ENCODE data around the gene TIA1. TPM values are rescaled to one million over a fixed set of nuclear protein-coding genes. Genes with fewer than 3 reads are reported as not detected.
A peak's percentile ranks its signal among the peaks of the same experiment; 100 is the strongest.
"Not testable (repeated sequence)": the region's sequence is repeated elsewhere in the genome, so short reads cannot be mapped to it uniquely, and the experiment has no call there.

The TIA1 gene, protein sequence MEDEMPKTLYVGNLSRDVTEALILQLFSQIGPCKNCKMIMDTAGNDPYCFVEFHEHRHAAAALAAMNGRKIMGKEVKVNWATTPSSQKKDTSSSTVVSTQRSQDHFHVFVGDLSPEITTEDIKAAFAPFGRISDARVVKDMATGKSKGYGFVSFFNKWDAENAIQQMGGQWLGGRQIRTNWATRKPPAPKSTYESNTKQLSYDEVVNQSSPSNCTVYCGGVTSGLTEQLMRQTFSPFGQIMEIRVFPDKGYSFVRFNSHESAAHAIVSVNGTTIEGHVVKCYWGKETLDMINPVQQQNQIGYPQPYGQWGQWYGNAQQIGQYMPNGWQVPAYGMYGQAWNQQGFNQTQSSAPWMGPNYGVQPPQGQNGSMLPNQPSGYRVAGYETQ
- total RNA-seq = 297 TPM

DNA sequence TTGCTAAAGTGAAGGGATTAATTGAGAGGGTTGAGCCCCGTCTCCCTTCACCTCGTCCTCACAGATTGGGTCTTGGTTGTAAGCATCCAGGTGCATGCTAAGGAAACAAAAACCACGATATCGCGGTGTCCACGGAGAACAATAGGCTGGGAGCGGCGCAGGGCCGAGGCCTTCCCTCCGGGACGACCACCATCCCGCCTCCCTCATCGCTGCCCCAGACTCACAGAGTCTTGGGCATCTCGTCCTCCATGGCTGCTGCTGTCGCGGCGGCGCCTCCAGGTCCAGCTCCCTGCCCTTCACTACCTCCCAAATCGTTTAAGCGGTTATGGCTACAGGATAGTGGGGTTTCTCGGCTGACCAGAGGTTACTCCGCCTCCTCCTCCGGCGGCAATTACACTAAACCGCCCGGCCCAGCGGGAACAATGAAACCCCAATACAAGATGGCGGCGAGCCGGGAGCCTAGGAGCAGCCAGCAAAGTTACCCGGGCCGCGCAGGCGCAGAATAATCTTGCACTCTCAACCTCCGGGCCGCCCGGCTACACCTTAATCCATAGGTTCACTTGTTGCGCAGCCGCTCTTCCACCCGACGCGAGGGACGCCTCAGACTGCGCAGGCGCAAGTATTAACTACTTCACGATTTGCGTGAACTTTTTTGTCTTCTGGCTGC lies at the start of gene TIA1:
Gene TIA1 (minus strand): TSS at position 448 of the 667 bp plus-strand sequence. CDS start 198 bp downstream, at position 250.
- DNase-seq (ENCODE audit: low spot score in 2 of 2) = peak; percentile 55 to 71
- no peak for FAIRE-seq

DNA sequence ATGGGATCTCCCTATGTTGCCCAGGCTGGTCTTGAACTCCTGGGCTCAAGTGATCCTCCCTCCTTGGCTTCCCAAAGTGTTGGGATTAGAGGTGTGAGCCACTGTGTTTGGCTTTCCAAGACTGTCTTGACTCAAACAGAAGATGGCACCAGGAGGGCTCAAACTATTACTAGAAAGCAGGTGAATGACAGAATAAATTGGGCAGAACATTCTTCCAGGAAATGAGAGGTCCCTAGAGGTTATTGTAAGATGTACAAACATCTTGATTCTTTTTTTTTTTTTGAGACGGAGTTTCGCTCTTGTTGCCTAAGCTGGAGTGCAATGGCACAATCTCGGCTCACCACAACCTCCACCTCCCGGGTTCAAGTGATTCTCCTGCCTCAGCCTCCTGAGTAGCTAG lies 49.4 kb upstream of the TIA1 start:
- FAIRE-seq = not testable (repeated sequence)

DNA sequence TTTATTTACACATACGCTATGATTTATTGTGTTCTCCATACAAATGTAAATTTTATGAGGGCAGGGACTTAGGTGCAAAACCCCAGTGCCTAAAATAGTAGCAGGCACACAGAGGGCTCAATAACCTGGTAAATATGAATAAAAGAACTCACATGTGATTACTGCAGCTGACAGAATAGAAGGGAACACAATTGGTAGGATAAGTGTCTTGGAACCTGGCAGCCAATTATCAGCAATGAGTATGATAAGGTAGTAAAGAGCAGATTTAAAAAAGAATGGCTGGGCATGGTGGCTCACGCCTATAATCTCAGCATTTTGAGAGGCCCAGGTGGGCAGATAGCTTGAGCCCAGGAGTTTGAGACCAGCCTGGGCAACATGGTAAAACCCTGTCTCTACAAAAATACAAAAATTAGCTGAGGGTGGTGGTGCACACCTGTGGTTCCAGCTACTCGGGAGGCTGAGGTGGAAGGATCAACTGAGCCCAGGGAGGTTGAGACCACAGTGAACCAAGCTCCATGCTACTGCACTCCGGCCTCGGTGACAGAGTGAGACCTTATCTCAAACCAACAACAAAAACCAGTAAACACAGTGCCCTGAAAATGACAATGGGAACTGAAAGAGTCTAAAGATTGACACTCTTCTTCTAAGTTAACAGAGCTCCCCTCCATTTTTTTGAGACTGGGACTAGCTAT lies 35.2 kb upstream of the TIA1 start:
- FAIRE-seq (no peak), DNase-seq (ENCODE audit: low spot score in 2 of 2) (no peak)

More for the DNA sequence above, 49.4 kb upstream of the TIA1 start:
- not testable (repeated sequence) for DNase-seq (ENCODE audit: low spot score in 2 of 2)

DNA sequence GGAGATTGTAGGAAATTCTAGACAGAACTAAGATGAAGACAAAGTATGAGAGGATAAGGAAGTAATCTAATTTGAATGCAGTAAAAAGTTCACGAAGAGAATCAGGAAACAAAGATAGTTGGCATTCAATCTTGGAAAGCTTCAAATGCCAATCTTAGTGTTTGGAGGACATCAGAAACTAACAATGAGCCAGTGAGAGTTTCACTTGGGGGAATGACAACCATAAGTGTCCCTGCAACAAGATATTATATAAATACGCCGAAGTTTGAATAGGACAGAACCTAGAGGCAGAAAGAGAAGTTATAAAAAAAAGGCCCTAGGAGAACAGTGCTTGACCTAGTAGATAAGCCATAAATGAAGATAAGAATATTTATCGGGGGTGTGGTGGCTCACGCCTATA lies 34.0 kb upstream of the TIA1 start:
- no peak for DNase-seq (ENCODE audit: low spot score in 2 of 2)
- no peak for FAIRE-seq

DNA sequence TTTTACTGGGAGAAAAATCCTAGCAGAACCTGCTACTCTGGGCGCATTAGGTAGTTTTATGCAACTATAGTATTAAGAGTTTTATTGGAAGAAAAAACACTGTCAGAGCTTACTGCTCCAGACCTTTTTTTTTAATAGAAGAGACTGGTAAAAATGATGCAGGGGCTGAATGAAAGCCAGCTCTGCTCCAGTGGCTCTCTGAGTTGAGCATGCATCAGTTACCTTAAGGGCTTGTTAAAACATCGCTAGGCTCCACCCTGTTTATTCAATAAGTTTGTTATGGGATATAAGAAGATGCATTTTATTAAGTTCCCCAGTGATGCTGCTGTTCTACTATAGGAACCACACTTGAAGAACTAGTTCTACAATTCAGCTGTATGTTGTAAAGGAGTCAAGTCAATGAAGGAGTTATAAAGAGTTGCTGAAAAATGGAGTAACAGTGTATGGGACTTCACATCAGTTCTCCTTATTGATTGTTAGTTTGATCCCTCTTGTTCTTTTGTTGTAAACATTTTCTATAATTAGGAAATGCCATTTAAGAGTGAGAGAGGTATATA lies 31.9 kb upstream of the TIA1 start:
- no peak for DNase-seq (ENCODE audit: low spot score in 2 of 2)
- no peak for FAIRE-seq

DNA sequence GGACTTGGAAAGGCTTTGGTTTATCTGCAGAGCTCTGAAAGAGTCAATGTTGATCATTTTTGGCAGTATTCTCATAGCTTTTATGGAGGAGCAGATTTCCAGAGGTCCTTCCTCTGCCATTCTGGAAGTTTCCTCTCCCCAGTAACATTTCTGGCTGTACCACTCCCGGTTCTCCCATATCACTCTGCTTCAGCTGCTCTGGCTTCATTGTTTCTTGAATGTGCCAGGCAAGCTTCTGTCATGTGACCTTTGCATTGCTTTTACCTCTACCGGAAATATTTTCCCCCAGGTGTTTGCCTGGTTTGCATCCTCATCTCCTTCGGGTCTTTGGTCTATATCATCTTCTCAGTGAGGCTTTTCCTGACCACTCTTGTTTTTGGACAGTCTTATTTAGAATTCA lies 21.9 kb upstream of the TIA1 start:
- DNase-seq (ENCODE audit: low spot score in 2 of 2) (no peak), FAIRE-seq (no peak)

DNA sequence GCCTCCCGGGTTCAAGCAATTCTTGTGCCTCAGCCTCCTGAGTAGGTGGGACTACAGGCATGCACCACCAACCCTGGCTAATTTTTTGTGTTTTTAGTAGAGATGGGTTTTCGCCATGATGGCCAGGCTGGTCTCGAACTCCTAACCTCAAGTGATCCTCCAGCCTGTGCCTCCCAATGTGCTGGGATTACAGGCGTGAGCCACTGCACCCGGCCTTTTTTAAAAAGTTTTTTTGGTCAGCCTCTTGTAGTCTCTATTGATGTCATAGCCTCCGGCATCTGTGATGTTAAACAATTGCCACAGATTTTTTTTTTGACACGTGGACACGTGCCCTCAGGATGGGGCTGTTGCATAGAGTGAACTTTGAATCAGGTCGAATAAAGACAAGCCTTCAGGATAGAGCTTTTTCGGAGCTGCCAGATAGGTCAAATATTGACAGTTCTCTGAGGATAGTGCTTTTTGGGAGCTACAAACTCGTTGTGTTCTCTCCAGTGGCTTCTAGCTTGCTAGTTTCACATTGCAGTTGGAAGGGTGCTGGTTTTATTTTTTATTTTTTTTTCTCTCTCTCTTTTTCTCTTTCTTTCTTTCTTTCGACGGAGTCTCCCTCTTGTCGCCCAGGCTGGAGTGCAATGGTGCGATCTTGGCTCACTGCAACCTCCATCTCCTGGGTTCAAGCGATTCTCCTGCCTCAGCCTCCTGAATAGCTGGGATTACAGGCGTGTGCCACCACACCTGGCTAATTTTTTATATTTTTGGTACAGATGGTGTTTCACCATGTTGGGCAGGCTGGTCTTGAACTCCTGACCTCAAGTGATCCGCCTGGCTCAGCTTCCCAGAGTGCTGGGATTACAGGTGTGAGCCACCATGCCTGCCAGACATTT lies 21.2 kb upstream of the TIA1 start:
- not testable (repeated sequence) for FAIRE-seq; DNase-seq (ENCODE audit: low spot score in 2 of 2)

DNA sequence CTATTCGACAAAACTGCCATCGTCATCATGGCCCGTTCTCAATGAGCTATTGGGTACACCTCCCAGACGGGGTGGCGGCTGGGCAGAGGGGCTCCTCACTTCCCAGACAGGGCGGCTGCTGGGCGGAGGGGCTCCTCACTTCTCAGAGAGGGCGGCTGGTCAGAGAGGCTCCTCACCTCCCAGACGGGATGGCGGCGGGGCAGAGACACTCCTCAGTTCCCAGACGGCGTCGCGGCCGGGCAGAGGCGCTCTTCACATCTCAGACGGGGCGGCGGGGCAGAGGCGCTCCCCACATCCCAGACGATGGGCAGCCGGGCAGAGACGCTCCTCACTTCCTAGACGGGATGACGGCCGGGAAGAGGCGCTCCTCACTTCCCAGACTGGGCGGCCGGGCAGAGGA lies 18.5 kb upstream of the TIA1 start:
- DNase-seq (ENCODE audit: low spot score in 2 of 2); FAIRE-seq: not testable (repeated sequence)

DNA sequence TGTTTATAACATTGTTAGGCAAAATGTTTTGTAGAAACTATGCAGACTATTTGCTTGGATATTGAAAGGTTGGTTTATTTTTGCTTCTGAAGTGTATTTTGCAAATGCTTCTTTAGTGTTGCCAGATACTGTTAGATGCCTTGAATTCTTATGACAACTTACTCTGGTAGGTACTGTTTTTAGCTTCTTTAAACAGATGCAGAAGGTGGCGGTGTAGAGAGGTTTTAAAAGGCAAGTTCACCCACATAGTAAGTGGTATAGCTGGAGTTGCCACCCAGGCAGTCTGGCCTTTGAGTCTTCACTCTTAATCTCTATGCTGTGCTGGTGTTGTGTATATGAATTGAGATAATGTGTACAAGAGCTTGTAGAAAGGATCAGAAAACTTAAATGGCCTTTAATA lies 13.1 kb upstream of the TIA1 start:
- no peak for FAIRE-seq
- DNase-seq (ENCODE audit: low spot score in 2 of 2) = no peak

DNA sequence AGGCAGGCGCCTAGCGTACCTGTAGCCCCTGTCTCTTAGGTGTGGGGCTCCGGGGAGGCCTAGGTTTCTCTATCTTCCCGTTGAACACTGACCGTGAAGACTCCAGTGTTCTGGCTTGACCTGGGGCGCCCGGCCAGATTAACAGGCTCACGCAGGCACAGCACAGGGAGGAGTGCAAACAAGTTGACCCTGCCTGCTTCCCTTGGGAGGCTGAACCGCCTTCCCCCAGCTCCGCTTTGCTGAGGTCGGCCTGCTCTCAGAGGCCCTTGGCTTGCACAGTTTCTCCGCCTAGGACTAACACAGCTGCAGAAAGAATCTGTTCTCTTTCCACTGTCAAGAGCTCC lies 10.1 kb upstream of the TIA1 start:
- no peak for FAIRE-seq
- peak in 1 of 2 donors; percentile 50 for DNase-seq (ENCODE audit: low spot score in 2 of 2)

DNA sequence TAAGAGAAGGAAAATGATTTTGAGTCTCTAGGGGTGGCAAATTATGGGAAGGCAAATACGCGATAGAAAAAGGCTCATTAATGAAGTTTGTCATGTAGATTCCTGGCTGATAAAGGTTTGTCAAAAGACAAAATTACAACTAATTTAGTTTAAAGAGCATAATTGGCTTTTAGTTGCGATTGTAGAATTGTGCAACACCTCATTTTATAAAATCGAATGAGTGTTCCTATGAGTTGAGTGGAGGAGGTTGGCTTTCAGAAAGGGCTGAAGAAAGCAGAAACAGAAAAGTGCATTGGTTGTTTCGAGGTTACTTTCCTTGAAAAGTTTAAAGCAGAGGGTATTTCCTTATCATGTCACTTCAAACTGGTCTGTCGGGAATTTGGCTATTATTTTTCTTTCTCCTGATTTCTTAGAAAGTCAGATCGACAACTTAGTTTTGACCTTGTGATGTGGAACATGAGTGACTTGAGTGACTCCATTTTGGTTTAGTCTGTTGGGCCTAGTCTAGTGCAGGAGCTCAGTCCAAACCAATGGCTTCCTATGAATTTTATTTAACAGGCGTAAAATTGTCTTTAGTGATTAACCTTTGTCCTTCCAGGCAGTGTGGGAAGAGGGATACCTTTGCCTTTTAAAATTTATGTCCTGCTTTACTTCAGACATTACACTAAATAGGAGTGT lies 7.3 kb upstream of the TIA1 start:
- FAIRE-seq (no peak), DNase-seq (ENCODE audit: low spot score in 2 of 2) (no peak)

DNA sequence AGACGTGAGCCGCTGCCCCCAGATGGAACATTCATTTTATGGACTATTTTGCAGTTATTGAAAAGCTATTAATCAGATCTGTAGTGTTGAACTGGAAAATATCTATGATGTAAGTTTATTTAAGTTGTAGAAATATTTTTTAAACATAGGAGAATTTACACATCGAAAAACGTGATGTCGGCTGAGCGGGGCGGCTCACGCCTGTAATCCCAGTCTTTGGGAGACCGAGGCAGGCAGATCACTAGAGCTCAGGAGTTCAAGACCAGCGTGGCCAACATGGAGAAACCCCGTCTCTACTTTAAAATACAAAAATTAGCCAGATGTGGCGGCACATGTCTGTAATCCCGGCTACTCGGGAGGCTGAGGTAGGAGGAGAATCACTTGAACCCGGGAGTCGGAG lies 2.0 kb upstream of the TIA1 start:
- FAIRE-seq (no peak), DNase-seq (ENCODE audit: low spot score in 2 of 2) (no peak)

DNA sequence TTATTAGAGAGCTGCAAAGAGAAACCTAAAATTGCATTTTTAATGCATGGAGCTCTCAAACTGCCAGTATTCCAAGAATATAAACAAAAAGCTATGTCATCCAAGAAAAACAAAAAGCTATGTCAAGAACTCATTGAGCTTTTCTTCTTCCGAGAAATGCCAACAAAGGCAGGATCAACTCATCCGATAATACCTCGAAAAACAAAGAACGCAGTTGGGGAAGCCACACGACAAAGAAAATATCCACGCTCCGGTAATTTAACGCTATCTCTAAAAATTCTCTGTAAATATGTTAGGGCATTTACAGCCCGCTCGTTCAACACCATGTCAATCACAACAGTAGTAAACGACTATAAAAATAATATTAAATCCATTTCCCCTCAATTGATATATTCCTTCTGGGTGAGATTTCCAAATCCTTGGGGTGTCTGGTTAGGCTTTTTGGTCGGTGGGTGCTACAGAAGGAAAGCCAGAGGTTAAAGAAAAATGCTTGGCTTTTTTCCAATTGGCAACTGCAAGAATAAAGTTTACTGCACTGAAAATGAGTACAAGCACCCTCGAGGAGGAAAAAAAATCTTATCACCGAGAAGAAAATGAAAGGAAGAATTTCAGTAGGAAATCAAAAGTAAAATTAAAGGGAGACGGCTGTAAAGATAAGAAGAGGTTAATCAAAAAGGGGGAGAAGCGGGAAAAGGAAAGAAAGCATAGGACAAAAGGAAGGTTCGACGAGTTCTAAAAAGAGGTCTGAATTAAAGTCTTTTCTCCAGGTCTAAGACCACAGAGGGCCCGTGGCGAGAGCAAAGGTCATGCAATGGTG lies 856 bp downstream of the TIA1 start:
- FAIRE-seq (no peak), DNase-seq (ENCODE audit: low spot score in 2 of 2) (no peak)

DNA sequence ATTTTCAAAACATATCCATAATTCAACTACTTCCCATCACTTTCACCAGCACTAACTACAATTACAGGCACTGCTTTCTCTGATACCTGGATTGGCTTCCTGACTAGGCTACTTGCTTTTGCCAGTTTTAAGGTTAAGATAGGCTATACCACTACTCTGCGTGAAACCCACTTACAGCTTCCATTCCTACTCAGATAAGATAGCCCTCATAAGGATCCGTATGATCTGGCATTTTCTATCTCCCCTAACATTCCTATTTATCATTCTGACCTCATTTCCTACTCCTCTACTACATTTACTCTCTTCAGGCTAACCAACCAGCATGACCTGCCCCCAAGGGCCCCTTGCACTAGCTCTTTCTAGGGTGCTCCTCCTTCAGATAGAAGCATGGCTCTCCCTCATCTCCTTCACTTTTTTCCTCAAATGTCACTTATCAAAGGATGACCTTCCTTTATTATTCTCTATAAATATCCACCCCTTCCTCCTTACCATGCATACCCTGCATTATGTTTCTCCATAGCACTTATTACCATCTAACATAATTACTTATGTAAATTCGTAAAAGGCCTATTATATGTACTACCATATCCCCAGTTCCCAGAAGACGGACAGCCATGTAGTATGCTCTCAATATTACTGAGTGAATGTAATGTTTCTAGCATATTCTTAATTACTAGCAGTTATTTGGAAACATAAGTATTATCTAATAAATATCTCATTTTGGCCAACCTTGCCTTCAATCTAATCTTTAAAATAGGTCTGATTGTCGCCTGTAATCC lies 4.4 kb downstream of the TIA1 start:
- DNase-seq (ENCODE audit: low spot score in 2 of 2) = no peak
- FAIRE-seq = no peak

DNA sequence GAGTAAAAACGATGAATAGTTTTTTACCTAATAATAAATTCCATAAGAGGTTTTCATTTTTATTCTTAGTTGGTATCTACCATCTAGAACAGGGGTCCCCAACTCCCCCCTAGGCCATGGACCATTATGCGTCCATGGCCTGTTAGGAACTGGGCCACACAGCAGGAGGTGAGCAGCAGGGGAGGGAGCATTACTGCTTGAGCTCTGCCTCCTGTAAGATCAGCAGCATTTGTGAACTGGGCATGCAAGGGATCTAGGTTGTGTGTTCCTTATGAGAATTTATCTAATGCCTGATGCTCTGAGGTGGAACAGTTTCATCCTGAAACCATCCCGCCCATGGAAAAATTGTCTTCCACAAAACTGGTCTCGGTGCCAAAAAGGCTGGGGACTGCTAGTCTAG lies 5.9 kb downstream of the TIA1 start:
- DNase-seq (ENCODE audit: low spot score in 2 of 2) (no peak), FAIRE-seq (no peak)

DNA sequence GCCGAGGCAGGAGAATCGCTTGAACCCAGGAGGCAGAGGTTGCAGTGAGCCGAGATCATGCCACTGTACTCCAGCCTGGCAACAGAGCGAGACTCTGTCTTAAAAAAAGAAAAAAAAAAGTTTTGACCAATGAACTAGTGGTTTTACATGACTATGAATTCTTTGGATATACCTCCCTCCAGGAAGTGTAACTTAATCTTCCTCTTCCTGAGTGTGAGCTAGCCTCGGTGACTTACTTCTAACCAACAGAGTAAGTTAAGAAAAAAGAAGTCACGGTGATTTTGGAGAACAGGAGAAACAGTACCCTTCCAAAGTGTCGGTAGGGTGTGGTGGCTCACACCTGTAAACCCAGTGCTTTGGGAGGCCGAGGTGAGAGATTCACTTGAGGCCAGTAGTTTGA lies 7.1 kb downstream of the TIA1 start:
- FAIRE-seq = no peak
- DNase-seq (ENCODE audit: low spot score in 2 of 2) = no peak

DNA sequence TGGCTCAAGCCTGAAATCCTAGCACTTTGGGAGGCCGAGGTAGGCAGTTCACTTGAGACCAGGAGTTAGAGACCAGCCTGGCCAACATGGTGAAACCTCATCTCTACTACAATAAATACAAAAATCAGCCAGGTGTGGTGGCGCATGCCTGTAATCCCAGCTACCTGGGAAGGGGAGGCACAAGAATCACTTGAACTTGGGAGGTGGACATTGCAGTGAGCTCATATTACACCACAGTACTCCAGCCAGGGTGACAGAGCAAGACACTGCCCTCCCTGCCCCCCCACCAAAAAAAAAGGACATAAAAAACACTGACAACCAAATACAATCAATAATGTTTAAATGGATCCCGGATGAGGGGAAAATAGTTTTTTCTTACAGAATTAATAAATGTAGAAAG lies 7.8 kb downstream of the TIA1 start:
- no peak for FAIRE-seq
- DNase-seq (ENCODE audit: low spot score in 2 of 2) = no peak

DNA sequence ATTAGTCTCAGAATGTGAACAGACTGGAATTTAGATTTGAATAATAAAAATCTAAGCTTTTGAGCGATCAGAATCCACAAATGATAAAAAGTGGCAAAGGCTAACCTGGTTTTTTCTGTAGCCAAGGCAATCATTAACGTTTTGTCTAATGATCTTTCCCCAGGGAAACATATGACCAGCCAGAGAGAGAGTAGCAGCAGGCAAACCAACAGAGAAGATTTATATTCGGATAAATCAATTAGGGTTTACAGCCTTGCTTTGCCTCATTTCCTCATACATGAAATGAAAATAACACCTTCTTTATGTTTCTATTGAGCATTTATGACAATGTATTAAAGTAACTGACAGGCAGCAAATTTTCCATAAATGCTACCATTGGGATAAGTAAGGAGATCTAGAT lies 14.5 kb downstream of the TIA1 start:
- FAIRE-seq (no peak), DNase-seq (ENCODE audit: low spot score in 2 of 2) (no peak)

Data from frontal cortex (tissue), 4 donors.